Right lobe of liver (tissue), 6 donors: ENCODE data around the gene NPHP3. TPM values are rescaled to one million over a fixed set of nuclear protein-coding genes. Genes with fewer than 3 reads are reported as not detected.

Experiments
- ATAC-seq, 4 donors: fragments of 200-7000 bp; cut with Tn5 transposase; one replicate each; pipeline ENCODE4 v1.9.1; 2020; ENCODE audit warnings: mild to moderate bottlenecking in 4 of 4, moderate library complexity in 4 of 4
- DNase-seq, 3 donors: peaks; one replicate each; pipeline ENCODE4 v3.0.0-alpha.2; 2020
- H3K27ac ChIP-seq, 3 donors: fragments of 200-600 bp; one replicate each; pipeline ENCODE4 v1.8.0; 2022
- H3K27me3 ChIP-seq, 2 donors: fragments of 200-600 bp; one replicate each; pipeline ENCODE4 v1.8.0; 2022
- H3K36me3 ChIP-seq, 4 donors: fragments of 200-600 bp; sonication (generic) in 1 of 4; one replicate each; pipeline versions ENCODE4 v1.5.1 to v1.8.0; 2017 to 2022; ENCODE audit warnings: control low read depth in 1 of 4
- H3K4me1 ChIP-seq, 4 donors: fragments of 200-600 bp; sonication (generic) in 1 of 4; one replicate each; pipeline versions ENCODE4 v1.5.1 to v1.8.0; 2017 to 2022; ENCODE audit warnings: control low read depth in 1 of 4
- H3K4me3 ChIP-seq, 3 donors: fragments of 200-600 bp; one replicate each; pipeline ENCODE4 v1.8.0; 2022
- H3K9me3 ChIP-seq, 4 donors: fragments of 200-600 bp; sonication (generic) in 1 of 4; one replicate each; pipeline versions ENCODE4 v1.5.1 to v1.8.0; 2017 to 2022; ENCODE audit warnings: control low read depth in 1 of 4
- CTCF ChIP-seq, 4 donors: fragments of 200-600 bp in 3 of 4; fragments of 450-650 bp in 1 of 4; IDR thresholded peaks; one replicate each; pipeline versions ENCODE4 v1.5.1 to v1.8.0; 2016 to 2022; ENCODE audit warnings: antibody characterized with exemption in 4 of 4, mild to moderate bottlenecking in 2 of 4
- POLR2A ChIP-seq: fragments of 450-650 bp; IDR thresholded peaks from one replicate; pipeline ENCODE4 v1.6.1; 2017; ENCODE audit warnings: antibody characterized with exemption, mild to moderate bottlenecking
- WGBS: methylation state at CpG from one replicate; pipeline ENCODE4 v1.1.6; 2018; ENCODE audit warnings: low coverage, low lambda C conversion rate; ENCODE audit not compliant: insufficient coverage; ENCODE audit errors: missing lambda C conversion rate; 5-methylcytosine and 5-hydroxymethylcytosine counted together
- intact Hi-C, 2 donors: fragments of 100-400 bp; cut with DNase I; formaldehyde crosslinking; loops; one replicate each; pipeline versions ENCODE4 v1.11.2 to v1.14.1; 2022
- total RNA-seq, 6 experiments: library from RNA; depleted of rRNA in 2 of 6; stranded (reverse); fragments of >200 nt in 2 of 6; fragmentation: NEBNext Ultra II Directional in 3 of 6; extraction: Animal tissue kit (Norgen Biotek cat#: 25700) in 3 of 6; gene quantifications; one replicate each; pipeline versions ENCODE4 v1.1.0 to v1.2.4, GENCODE V29; 2016 to 2023
- donor health status: DM: no; HTN: yes; CAD: no.
- donor health status: DM: no; HTN: no; CAD: no.
- donor health status: DM: no; HTN: no; CAD: no.
- donor health status: DM: no; HTN: yes; CAD: no.
- donor health status: DM: no; HTN: yes; CAD: no.

NPHP3 gene
- total RNA-seq, 6 experiments from 2014 or later: 6.5 to 11.4 (median 9.3) TPM

- 100% methylated on average over 2 of the region's 2 CpGs for WGBS
- TF ChIP-seq POLR2A: no peak
- no peak for TF ChIP-seq CTCF (IDR thresholded peaks at IDR 0.05)
- Histone ChIP-seq H3K4me1 (no peaks in the 10 kb centered on the region), H3K27me3 (no peaks in the 10 kb centered on the region), H3K27ac (no peak overlapping the region), H3K9me3 (no peaks in the 10 kb centered on the region), H3K4me3 (no peak overlapping the region), H3K36me3 (peaks cover 0 to 74% (median 13%) of the 10 kb centered on the region in 4 donors)
- intact Hi-C loops: no loop called here
- DNase-seq (no peak), ATAC-seq (no peak)
Observed at GRCh38 chr3:132703733-132704132, 18.5 kb downstream of the NPHP3 start.

- Histone ChIP-seq H3K27me3 (no peaks in the 10 kb centered on the region), H3K9me3 (no peaks in the 10 kb centered on the region), H3K4me1 (peaks cover 0 to 4% (median 0%) of the 10 kb centered on the region in 4 donors), H3K36me3 (peaks cover 5 to 94% (median 19%) of the 10 kb centered on the region in 4 donors), H3K27ac (no peak overlapping the region), H3K4me3 (no peak overlapping the region)
- ATAC-seq (no peak), DNase-seq (no peak)
- intact Hi-C loops: no loop called here
- WGBS: 100% methylated on average over 1 of the region's 1 CpG
- no peak for TF ChIP-seq POLR2A
- no peak for TF ChIP-seq CTCF (IDR thresholded peaks at IDR 0.05)
Observed at GRCh38 chr3:132695422-132695821, 26.8 kb downstream of the NPHP3 start.

DNA sequence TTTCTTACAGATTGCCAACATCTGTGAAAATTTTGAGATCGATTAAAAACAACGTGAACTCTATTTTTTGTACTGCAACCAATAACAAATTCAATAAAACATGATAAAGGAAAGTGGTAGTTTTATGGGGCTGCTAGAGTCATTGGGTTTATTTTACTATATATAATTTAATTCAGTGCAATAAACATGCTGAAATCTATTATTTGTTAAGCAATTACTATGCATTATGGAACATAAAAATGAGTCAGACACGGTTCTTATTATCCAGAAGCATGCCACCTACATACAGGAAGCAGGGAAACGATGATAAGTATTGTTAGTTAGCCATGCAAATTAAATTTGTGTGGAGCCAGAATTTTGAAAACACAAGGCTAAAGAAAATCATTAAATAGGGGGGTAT, 27.2 kb downstream of the NPHP3 start:
- ATAC-seq: no peak
- Histone ChIP-seq H3K4me1 (peaks cover 0 to 4% (median 0%) of the 10 kb centered on the region in 4 donors), H3K27ac (no peak overlapping the region), H3K4me3 (no peak overlapping the region), H3K27me3 (no peaks in the 10 kb centered on the region), H3K9me3 (no peaks in the 10 kb centered on the region), H3K36me3 (peaks cover 5 to 94% (median 22%) of the 10 kb centered on the region in 4 donors)
- DNase-seq: no peak
- intact Hi-C loops: no loop called here
- TF ChIP-seq POLR2A (no peak), CTCF (IDR thresholded peaks at IDR 0.05) (no peak)
- 92% methylated on average over 4 of the region's 4 CpGs for WGBS

DNA sequence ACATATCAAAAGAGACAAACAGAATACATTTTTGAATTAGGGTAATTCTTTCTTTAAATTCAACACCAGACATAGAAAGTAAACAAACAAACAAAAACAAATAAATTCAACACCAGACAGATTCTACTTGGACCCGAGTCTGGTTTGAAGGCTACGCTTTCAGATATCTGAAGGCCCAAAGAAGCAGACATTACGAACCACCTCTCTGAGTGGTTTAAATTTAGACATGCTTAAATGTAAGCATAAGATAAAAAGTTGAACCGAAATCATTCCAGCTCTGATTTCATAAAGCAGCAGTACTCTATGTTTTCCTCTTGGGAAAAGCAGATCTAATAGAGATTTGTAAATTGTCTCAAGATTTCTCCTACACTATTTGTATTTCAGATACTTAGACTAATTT, 32.2 kb downstream of the NPHP3 start:
- DNase-seq (no peak), ATAC-seq (no peak)
- TF ChIP-seq POLR2A (no peak), CTCF (IDR thresholded peaks at IDR 0.05) (no peak)
- Histone ChIP-seq H3K4me1 (peaks cover 0 to 4% (median 0%) of the 10 kb centered on the region in 4 donors), H3K4me3 (no peak overlapping the region), H3K27ac (no peak overlapping the region), H3K36me3 (peaks cover 5 to 94% (median 26%) of the 10 kb centered on the region in 4 donors), H3K9me3 (no peaks in the 10 kb centered on the region), H3K27me3 (no peaks in the 10 kb centered on the region)
- 78% methylated on average over 4 of the region's 4 CpGs for WGBS
- intact Hi-C loops: no loop called here

DNA sequence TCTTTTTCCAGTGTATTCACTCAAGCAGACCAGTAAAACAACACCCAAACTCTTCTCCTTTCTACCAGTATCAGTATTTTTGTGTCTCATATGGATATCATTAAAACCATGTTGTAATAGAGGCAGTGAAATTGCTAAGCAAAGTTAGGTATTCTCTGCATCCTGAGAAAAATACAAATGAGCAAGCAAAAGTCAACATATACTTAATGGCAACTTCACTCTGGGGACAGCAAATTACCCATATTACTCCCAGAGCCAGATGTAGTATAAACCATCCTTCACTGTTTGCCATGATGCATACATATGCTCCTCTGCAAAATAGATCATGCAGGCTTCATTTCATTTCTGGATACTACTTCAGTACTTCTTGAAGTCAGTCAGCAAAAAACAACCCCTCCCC, 40.0 kb downstream of the NPHP3 start:
- TF ChIP-seq CTCF (IDR thresholded peaks at IDR 0.05): no peak
- Histone ChIP-seq H3K9me3 (no peaks in the 10 kb centered on the region), H3K36me3 (peaks cover 0 to 75% (median 3%) of the 10 kb centered on the region in 4 donors), H3K4me1 (no peaks in the 10 kb centered on the region), H3K4me3 (no peak overlapping the region), H3K27me3 (no peaks in the 10 kb centered on the region), H3K27ac (no peak overlapping the region)
- intact Hi-C loops: no loop called here
- DNase-seq (no peak), ATAC-seq (no peak)
